HL-60/S4 treated with retinoic acid at 250 ng/mL for 4 days and 3 days (cell line): Measurements from ENCODE around the gene RIC3.

Experiments used
- in situ Hi-C: fragments of 300-500 bp; cut with MboI; formaldehyde crosslinking; loops from 2 replicates; pipeline ENCODE4 v1.7.0; 2022; ENCODE audit warnings: low sequenced_read_pairs

The RIC3 gene

DNA sequence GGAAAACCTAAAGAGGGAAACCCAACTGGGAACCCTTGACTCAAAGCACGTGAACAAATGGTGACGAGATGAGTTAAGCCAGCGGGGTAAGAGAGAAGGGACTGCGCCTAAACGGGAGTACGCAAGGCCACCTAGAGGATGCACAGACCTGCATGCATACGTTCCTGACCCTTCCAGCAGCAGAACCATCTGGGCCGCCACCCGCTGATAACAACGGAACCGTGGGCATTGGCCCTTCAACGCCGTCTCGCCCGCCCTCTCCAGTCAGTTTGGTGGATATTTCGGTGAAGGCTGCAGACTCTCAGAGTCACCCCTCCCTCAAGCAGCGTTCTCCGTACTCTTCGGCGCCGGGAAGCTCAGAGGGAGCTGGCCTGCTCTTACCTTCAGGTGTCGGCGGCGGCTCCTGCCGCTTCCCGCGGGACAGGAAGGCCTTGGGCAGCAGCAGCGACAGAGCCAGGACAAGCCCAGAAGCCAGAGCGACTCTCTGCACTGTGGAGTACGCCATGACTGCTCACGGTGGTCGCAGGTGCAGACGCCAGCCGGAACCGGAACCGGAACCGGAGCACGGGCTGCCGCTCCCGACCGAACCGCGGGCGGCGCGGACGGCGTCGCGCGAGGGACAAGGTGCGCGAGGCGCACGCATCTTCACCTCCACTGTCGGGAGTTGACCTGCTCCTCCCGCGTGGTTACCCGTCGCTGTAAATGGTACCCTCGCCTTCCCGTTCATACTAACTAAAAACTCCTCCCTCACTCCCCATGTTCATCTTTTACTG is at the start of gene RIC3:
Gene RIC3, minus strand, starts transcription at position 541 of the 773 bp plus-strand sequence. Its CDS starts 36 bp downstream, at position 505.
- in situ Hi-C loops, result no loop called here

GRCh38 chr11:8218409-8218808 is 49.6 kb upstream of the RIC3 start:
- in situ Hi-C loops, result no loop called here

GRCh38 chr11:8217926-8218325 is 49.1 kb upstream of the RIC3 start:
- in situ Hi-C loops, result no loop called here

GRCh38 chr11:8217136-8217535 is 48.3 kb upstream of the RIC3 start:
- in situ Hi-C loops, result no loop called here

DNA sequence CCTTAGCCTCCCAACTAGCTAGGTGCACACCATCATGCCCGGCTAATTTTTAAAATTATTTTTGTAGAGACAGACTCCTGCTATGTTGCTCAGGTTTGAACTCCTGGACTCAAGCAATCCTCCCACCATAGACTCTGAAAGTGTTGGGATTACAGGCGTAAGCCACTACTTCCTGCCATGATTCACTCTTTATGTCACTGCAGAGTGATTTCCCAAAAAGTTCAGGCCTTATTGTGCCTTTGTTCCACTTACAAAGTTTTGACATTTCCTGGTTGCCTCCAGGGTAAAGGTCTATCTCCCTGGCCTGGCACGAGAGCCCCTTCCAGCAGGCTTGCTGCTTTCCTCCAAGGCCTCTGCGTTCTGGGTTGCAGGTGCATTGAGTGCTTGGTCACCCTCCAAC is 44.6 kb upstream of the RIC3 start:
- in situ Hi-C loops, result no loop called here

- in situ Hi-C loops, result no loop called here
Measured at GRCh38 chr11:8209208-8209807, 40.5 kb upstream of the RIC3 start.

DNA sequence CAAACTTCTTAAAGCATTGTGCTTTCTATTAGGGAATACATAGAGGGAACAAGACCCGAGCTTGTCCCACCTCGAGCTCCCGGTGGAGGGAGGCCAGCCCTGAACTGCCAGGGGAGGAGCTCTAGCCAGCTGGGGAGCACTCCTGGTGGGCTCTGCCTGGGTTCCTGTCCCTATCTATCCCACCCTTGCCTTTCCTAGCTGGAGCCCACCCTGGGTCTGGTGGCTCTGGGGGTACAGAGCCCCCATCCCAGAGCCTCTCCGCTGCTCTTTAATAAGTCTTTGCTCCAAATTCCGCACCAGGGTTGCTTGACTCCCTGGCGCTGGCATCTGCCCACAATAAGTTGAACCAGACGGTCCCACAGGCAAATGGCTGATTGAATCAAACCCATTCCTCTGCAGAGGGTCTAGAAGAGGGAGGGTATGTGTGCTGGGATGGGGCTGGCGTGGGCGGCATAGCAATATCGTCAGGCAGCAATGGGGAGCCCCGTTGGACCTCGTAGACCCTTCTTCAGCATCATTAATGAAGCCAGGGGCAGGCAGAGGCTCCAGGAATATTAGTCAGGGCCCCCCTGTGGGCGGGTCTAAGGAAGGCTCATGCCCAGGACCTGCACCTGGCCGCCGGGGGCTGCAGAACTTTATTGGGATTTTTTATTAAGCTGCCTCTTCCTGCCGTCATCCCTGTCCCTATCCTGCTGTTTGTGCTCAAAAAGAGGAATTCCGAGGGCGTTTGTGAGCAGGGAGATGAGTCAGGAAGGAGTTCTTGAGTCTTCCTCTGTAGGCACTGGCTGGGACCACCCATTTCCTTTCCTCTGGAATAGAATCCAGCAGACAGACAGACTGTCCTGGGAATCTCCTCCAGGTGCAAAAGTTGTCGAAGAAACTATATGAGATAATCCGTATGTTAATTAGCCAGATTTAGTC is 38.5 kb upstream of the RIC3 start:
- in situ Hi-C loops, result no loop called here

GRCh38 chr11:8206251-8207079 is 37.6 kb upstream of the RIC3 start:
- in situ Hi-C loops, result no loop called here

DNA sequence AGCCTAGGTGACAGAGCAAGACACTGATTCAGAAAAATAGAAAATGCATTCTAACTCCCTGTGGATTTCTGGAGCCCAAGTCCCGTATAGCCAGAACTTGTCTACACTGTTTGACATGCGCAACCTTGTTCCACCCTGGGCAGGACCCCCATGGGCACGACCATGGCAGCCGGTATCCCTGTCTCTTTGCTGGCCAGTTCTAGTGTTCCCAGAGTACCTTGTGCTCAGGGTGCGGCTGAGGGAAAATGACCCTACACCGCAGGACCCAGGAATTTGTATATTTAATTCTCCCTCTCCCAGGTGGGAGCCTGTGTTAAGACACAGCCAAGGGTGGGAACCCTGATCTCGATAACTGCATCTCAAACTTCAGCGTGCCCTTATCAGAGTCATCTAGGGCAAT is 36.7 kb upstream of the RIC3 start:
- in situ Hi-C loops, result no loop called here

DNA sequence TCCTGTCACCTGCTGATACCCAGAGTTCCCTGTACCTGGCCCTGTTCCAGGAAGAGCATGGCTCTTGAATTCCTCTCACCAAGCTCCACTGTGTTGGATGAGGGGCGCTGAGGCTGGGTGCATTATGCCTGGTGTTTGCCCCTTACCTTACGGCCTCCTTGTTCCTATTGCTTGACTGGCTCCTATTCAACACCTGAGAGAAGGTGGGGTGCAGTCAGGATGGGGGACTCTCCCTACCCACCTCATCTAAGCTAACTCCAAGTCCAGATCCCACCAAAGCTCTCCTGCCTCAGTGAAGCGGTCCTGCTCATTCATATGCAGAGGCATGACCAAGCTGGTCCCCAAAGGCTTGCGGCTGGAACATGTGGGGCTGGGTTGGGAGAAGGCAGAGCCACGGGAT is 35.8 kb upstream of the RIC3 start:
- in situ Hi-C loops, result no loop called here

DNA sequence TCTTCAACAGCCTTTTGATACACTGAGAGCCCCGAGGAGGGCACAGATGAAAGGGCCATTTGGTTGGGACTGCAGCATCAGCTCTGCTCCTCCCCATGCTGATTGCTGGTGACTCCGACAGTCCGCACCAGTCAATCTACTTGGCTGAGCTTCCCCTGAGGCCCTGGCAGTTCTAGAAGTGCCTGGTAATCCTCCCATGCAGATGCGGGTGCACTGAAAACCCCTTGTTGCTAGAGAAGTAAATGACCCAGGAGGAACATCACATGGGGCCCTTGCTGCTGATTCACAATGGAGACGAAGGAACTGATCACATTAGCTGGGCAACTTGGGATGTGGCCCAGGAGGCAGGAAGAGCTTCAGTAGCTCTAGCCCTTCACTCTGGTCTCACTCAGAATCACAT is 35.2 kb upstream of the RIC3 start:
- in situ Hi-C loops, result no loop called here

DNA sequence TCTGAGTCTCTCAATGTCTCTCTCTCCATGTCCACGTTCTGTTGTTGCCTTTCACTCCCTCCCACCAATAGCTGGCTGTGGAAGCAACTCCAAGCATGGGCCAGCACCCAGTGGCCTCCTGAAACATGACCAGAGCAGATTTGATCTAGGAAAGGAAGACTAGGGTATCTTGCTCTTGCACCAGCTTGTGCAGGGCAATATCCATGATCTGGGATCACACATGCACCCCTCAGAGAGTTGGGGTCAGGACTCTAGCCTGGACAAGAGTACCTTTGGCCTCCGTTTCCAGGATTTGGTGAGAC is 34.5 kb upstream of the RIC3 start:
- in situ Hi-C loops, result no loop called here

DNA sequence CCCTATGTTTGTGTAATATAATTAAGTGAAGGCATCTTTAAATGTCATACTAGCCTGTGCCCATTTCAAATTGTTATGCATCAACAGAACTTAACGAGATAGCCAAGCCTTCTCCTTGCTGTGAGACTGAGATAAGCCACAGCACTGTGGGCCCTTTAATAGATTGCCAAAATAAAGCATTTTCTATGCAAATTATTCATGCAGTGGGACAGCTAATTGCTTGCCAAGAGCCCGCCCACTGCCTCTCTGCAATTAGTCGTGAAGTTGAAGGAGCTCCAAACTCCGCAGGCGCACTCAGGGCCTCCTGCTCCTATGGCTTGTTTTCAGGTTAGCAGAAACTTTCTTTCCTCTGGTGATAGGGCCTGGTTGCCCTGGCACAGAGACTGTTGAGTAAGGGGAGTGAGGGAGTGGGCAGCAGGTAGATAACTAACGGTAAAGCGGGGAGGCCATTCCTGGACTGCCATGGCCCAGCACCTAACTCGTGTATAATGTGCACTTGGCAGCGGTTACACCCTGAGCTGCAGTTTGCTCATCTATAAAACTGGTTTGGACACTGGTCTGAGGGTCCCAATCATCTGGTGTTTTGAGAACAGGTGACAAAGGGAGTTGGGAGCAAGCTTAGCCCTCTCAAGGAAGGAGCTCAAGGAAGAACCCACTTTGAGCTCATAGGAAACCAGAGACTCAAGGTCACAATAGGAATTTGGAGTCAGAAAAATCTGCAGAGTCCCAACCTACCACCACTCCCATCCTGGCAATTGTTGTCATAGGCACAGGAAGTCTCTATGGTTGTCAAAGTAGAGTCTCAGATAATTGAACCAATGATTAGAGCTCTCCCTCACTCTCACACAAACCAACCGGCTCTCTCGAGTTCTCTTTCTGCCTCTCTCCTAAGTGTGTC is 33.9 kb upstream of the RIC3 start:
- in situ Hi-C loops, result no loop called here

DNA sequence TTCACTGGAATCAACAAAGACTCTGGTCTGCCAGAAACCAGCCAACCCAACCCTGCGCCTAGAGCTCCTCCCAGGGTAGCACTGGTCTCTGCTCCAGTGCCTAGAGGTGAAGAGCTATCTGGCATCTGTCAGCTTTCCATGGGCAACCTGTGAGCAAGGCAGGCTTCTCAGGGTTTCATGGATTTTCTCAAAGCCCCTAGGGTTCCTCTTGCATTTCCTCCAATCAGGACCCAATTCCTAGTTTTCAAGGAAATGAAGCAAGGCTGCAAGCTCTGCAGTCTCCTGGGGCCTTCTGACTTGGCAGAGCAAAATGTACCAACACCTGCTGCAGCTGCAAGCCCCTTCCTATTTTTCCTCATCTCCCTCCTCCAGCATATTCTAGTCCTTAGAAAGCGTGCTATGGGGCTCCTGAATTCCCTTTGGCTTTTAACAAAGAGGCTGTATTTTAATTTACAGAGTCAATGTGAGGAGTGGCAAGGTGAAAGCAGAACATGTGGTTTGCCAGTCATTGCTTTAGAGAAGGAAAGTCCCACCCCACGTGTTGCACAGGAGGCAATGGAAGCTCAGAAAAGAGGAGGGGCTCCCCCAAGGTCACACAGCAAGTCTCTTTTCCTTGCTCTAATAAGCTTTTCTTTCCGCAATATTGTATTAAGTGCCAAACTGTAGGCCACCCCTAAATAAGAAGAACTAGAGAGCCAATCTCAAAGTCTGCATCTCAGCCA is 33.0 kb upstream of the RIC3 start:
- in situ Hi-C loops, result no loop called here

DNA sequence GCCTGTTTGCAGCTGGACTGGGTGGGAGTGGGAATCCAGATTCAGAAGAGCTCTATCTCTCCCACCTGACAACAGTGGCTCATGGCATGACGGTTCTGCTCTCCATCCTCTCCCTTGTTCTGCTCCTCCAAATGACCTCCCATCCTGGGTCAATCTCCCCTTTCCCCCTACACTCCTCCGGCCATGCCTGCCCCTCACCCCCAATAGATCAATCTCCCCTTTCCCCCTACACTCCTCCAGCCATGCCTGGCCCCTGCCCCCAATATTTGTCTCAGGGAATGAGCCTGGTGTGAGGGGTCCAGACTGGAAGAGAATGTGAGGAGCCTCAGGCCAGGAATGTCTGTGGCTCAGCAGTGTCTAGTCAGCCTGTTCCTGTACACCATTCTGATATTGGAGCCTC is 30.9 kb upstream of the RIC3 start:
- in situ Hi-C loops, result no loop called here

DNA sequence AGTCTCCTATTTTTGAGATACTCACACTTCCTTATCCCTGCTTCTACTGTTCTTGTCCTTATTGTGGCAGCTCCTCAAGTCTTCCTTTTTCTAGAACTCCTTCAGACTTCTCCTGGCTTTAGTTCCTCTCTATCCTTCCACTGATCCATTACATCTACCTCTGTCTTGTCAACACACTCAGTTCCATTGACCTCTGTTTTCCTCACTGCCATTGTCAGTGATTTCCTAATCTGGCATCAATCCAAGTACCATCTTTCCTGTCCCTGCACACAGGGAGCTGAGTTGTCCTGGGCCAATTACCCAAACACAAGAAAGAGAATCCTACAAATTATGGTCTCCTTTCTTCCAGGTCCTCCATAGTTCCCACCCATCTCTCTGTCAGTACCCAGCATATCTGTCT is 27.9 kb upstream of the RIC3 start:
- in situ Hi-C loops, result no loop called here

- in situ Hi-C loops, result no loop called here
Measured at GRCh38 chr11:8194956-8195355, 26.1 kb upstream of the RIC3 start.

- in situ Hi-C loops, result no loop called here
Measured at GRCh38 chr11:8192896-8193209, 24.0 kb upstream of the RIC3 start.
